ENCODE data around the gene TRIM25.

DNA sequence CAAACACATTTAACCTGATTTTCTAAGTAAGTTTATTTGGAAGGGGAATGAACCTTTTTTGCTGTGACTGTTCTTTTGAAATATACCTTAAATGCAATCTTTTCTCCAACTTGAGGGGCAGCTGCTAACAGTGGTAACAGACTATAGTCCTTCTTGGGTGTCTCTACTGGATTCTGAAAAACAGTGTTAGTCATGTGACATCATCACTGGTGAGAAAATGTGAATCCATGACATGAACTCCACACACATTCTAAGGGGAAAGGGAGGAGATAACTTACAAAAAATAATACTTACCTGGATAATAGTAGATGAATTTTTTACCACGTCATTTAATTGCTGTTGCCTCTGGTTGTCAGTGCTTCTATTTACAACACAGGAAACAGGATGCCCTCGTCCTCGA lies 35.7 kb upstream of the TRIM25 start:
- TF ChIP-seq, protein P1, sequence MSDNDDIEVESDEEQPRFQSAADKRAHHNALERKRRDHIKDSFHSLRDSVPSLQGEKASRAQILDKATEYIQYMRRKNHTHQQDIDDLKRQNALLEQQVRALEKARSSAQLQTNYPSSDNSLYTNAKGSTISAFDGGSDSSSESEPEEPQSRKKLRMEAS (IDR thresholded peaks at IDR 0.05), result no peak
- TF ChIP-seq RAD21 (IDR thresholded peaks at IDR 0.05; ENCODE audit: low read depth) (no peak), EP300 (IDR thresholded peaks at IDR 0.05; ENCODE audit: borderline replicate concordance) (no peak), TCF12 (IDR thresholded peaks at IDR 0.05; ENCODE audit: low read depth) (no peak), CEBPB (IDR thresholded peaks at IDR 0.05) (no peak), TAF1 (IDR thresholded peaks at IDR 0.05; ENCODE audit: low read depth) (no peak)
- TF ChIP-seq, protein P2, sequence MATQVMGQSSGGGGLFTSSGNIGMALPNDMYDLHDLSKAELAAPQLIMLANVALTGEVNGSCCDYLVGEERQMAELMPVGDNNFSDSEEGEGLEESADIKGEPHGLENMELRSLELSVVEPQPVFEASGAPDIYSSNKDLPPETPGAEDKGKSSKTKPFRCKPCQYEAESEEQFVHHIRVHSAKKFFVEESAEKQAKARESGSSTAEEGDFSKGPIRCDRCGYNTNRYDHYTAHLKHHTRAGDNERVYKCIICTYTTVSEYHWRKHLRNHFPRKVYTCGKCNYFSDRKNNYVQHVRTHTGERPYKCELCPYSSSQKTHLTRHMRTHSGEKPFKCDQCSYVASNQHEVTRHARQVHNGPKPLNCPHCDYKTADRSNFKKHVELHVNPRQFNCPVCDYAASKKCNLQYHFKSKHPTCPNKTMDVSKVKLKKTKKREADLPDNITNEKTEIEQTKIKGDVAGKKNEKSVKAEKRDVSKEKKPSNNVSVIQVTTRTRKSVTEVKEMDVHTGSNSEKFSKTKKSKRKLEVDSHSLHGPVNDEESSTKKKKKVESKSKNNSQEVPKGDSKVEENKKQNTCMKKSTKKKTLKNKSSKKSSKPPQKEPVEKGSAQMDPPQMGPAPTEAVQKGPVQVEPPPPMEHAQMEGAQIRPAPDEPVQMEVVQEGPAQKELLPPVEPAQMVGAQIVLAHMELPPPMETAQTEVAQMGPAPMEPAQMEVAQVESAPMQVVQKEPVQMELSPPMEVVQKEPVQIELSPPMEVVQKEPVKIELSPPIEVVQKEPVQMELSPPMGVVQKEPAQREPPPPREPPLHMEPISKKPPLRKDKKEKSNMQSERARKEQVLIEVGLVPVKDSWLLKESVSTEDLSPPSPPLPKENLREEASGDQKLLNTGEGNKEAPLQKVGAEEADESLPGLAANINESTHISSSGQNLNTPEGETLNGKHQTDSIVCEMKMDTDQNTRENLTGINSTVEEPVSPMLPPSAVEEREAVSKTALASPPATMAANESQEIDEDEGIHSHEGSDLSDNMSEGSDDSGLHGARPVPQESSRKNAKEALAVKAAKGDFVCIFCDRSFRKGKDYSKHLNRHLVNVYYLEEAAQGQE (IDR thresholded peaks at IDR 0.05; ENCODE audit: low read depth), result no peak
